ENCODE results near the gene ATG10. TPM values are rescaled to one million over a fixed set of nuclear protein-coding genes. Genes with fewer than 3 reads are reported as not detected.

Gene ATG10
- total RNA-seq, 1 donor, result 6.5 TPM

DNA sequence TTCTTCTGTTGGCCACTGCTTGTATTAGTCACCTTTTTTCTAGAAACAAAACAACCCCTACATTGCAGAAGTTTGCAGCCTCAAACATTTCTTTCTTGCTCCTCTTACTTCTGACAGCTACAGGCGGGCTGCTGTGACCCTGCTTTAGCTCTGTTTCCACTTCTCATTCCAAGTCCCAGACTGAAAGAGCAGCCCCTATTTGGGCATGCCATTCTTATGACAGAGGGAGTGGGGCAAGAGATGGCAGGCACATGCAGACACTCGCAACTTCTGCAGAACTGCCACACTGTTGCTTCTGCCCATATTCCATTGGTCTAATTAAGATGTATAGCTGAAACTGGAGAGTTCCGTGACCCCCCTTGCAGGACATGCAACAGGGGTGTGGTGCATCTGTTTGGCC, 325.9 kb downstream of the ATG10 start:
- Histone ChIP-seq H3K9me3 (ENCODE audit: low read depth, low read length) (no peaks in the 10 kb centered on the region), H4K20me1 (ENCODE audit: insufficient read depth, low read length) (no peaks in the 10 kb centered on the region), H3K79me2 (ENCODE audit: insufficient read depth, low read length) (no peaks in the 10 kb centered on the region), H3K4me2 (ENCODE audit: insufficient read depth, low read length) (no peak overlapping the region), H3K27ac (ENCODE audit: low read depth, low read length) (no peak overlapping the region), H3K4me3 (ENCODE audit: insufficient read depth, low read length) (no peak overlapping the region), H3K4me1 (ENCODE audit: insufficient read depth, low read length) (no peaks in the 10 kb centered on the region), H2AFZ (ENCODE audit: low read length) (no peak overlapping the region), H3K36me3 (ENCODE audit: insufficient read depth, low read length) (no peaks in the 10 kb centered on the region), H3K27me3 (ENCODE audit: insufficient read depth, low read length) (no peaks in the 10 kb centered on the region)
- DNase-seq (ENCODE audit: insufficient read length, low spot score, missing footprints), result no peak
- TF ChIP-seq, protein P1, sequence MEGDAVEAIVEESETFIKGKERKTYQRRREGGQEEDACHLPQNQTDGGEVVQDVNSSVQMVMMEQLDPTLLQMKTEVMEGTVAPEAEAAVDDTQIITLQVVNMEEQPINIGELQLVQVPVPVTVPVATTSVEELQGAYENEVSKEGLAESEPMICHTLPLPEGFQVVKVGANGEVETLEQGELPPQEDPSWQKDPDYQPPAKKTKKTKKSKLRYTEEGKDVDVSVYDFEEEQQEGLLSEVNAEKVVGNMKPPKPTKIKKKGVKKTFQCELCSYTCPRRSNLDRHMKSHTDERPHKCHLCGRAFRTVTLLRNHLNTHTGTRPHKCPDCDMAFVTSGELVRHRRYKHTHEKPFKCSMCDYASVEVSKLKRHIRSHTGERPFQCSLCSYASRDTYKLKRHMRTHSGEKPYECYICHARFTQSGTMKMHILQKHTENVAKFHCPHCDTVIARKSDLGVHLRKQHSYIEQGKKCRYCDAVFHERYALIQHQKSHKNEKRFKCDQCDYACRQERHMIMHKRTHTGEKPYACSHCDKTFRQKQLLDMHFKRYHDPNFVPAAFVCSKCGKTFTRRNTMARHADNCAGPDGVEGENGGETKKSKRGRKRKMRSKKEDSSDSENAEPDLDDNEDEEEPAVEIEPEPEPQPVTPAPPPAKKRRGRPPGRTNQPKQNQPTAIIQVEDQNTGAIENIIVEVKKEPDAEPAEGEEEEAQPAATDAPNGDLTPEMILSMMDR (IDR thresholded peaks at IDR 0.05; ENCODE audit: extremely low read depth, low read depth, low read length), result no peak

DNA sequence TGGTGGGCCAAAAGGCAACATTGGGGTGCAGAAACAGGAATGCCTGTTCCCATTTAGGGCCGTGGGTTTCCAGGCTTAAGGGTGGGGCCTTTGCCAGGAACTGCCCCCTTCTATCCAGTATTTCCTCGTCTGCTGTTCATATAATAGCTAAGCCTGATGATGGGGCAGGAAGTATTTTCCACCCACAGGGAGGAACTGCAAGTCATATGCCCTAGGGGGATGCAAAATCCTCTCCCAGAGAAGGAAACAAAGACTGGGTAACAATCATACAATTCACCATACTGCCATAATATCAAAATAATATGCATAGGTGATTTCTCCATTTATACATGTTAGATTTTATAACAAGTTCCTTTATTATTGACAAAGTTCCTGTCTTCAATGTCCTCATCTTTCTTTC, 326.8 kb downstream of the ATG10 start:
- no peaks in the 10 kb centered on the region for H3K36me3 ChIP-seq (ENCODE audit: insufficient read depth, low read length)
- H3K4me2 ChIP-seq (ENCODE audit: insufficient read depth, low read length), result no peak overlapping the region
- TF ChIP-seq, protein P1 (IDR thresholded peaks at IDR 0.05; ENCODE audit: extremely low read depth, low read depth, low read length), result no peak
- no peak overlapping the region for H3K27ac ChIP-seq (ENCODE audit: low read depth, low read length)
- no peaks in the 10 kb centered on the region for H3K27me3 ChIP-seq (ENCODE audit: insufficient read depth, low read length)
- no peak overlapping the region for H2AFZ ChIP-seq (ENCODE audit: low read length)
- H3K79me2 ChIP-seq (ENCODE audit: insufficient read depth, low read length), result no peaks in the 10 kb centered on the region
- no peaks in the 10 kb centered on the region for H3K9me3 ChIP-seq (ENCODE audit: low read depth, low read length)
- no peaks in the 10 kb centered on the region for H4K20me1 ChIP-seq (ENCODE audit: insufficient read depth, low read length)
- H3K4me3 ChIP-seq (ENCODE audit: insufficient read depth, low read length), result no peak overlapping the region
- no peak for DNase-seq (ENCODE audit: insufficient read length, low spot score, missing footprints)
- no peaks in the 10 kb centered on the region for H3K4me1 ChIP-seq (ENCODE audit: insufficient read depth, low read length)

DNA sequence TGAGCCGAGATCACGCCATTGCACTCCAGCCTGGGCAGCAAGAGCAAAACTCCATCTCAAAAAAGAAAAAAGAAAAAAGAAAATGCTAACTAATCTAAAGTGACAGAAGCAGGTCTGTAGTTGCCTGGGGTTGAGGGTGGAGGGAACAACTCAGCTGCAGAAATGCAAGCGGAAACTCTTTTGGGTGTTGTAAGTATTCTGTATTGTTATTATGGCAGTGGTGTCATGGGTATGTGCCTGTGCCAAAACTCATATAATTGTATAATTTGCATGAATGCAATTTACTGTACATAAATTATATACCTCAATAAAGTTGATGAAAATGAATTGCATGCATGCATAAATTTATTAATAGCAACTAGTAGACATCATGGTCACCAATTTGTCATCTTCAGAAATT, 329.4 kb downstream of the ATG10 start:
- DNase-seq (ENCODE audit: insufficient read length, low spot score, missing footprints), result no peak
- H3K27me3 ChIP-seq (ENCODE audit: insufficient read depth, low read length), result no peaks in the 10 kb centered on the region
- no peaks in the 10 kb centered on the region for H3K4me1 ChIP-seq (ENCODE audit: insufficient read depth, low read length)
- no peak overlapping the region for H3K27ac ChIP-seq (ENCODE audit: low read depth, low read length)
- no peaks in the 10 kb centered on the region for H3K36me3 ChIP-seq (ENCODE audit: insufficient read depth, low read length)
- H3K79me2 ChIP-seq (ENCODE audit: insufficient read depth, low read length), result no peaks in the 10 kb centered on the region
- TF ChIP-seq, protein P1 (IDR thresholded peaks at IDR 0.05; ENCODE audit: extremely low read depth, low read depth, low read length), result no peak
- H4K20me1 ChIP-seq (ENCODE audit: insufficient read depth, low read length), result no peaks in the 10 kb centered on the region
- H2AFZ ChIP-seq (ENCODE audit: low read length), result no peak overlapping the region
- no peak overlapping the region for H3K4me2 ChIP-seq (ENCODE audit: insufficient read depth, low read length)
- H3K4me3 ChIP-seq (ENCODE audit: insufficient read depth, low read length), result no peak overlapping the region
- no peaks in the 10 kb centered on the region for H3K9me3 ChIP-seq (ENCODE audit: low read depth, low read length)

Small RNAs within 50 kb of the gene (small RNA-seq; reads per million reads assigned to genes)
- gene AC010598.1 (not detected), gene RN7SL378P (not detected)

Other genes with a start within 250 kb of the ATG10 start
- gene SSBP2, start 220.9 kb upstream of the ATG10 start, total RNA-seq, result 18.1 and 23.6 TPM in 2 replicates